NCI-H1930 (cell line): Measurements from ENCODE around the gene FBXL20.

Experiments used
- DNase-seq, 2 experiments: peaks; one replicate each; lab custom pipeline; 2025; lab: John Stamatoyannopoulos, UW

FBXL20 gene

DNA sequence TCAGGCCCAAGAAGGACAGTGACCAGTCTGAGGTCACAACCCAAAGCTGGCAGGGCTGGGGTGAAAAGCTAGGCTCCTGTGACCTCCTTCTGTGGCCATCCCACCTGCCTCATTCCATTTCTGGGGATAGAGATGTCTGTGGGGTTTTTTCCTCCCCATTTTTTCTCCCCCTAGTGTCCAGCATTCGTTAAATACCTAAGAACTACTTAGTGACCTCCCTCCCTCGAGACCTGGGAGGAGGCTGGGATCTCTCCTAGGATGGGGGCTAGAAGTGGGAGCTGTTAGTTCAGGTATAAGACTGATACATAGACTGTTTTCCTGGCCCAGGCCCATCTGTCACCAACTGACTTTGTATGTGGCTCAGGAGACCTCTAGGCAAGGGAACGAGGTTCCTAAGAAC lies 155.2 kb downstream of the FBXL20 start:
- DNase-seq, result no peak

DNA sequence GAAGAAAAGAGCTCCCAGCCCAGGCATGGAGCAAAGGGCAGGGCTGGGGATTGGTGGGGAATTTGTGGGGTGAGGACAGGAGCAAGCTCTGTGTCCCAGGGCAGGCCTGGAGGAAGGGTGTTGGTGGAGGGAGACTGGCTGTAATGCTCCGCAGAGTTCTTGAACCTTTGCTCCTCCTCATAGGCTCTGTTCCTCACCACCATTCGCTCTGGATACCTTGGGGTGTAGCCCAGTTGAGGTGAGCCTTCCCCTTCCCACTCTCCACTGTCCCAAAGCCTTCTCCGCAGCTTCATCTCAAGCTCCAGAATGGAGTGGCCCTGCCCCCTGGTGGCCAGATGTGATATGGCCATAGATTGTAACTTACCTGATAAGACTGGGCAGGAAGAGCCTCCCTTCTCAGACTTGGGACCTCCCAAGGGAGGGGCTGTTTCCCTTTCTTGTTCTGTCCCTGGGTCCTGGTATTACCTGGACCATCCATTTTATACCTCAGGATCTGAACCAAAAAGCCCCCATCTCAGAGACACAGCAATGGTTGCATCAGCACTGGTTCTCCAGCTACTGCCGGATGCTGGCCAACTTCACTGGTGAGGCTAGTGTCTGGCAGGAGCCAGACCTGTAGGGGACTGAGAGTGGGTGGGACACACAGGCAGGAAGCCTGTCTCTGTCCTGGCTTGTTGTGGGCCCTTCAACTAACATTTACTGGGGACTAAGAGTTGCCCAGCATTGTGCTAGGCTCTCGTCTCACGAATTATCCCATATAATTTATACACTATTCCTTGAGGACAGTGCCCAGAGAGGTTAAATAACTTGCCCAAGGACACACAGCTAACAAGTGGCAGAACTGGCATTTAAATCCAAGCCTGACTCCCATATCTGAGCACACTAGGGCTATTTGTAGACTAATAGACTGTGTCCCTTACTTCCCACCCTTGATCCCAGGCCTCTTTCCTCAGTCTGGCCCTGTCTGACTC lies 156.5 kb downstream of the FBXL20 start:
- DNase-seq, result peak; percentile 61 to 79

DNA sequence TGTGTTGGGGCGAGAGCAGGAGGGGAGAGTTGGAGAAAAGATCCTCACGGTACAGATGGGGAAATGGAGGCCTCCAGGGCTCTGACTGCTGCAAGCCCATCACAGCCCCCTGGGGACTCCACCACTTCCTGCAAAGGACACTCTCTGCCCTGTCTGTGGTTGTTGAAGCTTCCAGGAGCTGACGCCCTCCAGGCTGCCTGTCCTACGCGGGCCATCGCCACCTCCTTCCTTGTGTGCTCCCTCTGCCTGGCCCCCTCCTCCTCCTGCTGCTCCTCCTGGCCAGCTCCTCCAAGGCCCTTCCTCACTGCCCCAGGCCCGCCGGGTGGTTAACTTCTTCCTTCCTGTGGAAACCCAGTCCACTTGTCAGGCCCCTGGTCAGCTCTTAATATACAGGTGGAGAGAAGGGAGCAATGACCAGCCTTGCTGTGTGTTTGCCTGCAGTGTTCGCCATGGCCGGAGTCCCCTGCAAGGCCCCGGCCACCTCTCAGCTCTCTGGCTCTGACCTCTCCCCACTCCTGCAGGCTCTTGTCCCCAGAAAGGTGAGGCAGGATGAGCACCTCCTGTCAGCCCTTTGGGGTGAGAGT lies 157.3 kb downstream of the FBXL20 start:
- no peak for DNase-seq

DNA sequence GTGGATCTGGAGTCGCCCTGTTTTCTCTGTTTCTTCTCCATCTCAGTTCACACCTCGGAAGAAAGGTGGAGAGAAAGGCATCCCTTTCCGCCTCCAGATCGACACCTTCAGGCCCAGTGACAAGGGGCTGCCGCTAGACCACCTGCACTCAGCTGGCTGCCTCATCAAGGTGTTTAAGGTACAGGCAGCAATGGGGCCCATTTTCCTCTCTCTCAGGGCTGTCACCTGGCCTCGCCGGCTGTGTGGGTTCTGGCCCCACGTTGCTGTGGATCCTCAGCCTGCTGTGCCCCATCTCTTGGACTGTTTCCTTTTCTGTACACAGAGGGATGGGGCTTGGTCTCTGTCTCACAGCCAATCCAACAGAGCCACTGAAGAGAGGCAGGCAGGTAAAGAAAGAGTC lies 158.3 kb downstream of the FBXL20 start:
- no peak for DNase-seq

DNA sequence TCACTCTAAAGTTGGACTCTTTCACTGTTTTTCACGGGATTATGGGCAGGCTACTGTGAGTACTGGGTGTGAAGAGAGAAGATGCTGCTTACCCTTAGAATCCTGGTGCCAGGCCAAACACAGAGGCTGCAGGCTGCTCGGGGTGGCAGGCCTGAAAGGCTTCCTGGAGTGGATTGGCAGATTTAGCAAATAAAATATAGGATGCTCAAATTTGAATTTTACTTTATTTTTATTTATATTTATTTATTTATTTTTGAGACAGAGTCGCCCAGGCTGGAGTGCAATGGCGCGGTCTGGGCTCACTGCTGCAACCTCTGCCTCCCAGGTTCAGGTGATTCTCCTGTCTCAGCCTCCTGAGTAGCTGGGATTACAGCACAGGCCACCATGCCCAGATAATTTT lies 160.8 kb downstream of the FBXL20 start:
- DNase-seq, result no peak

DNA sequence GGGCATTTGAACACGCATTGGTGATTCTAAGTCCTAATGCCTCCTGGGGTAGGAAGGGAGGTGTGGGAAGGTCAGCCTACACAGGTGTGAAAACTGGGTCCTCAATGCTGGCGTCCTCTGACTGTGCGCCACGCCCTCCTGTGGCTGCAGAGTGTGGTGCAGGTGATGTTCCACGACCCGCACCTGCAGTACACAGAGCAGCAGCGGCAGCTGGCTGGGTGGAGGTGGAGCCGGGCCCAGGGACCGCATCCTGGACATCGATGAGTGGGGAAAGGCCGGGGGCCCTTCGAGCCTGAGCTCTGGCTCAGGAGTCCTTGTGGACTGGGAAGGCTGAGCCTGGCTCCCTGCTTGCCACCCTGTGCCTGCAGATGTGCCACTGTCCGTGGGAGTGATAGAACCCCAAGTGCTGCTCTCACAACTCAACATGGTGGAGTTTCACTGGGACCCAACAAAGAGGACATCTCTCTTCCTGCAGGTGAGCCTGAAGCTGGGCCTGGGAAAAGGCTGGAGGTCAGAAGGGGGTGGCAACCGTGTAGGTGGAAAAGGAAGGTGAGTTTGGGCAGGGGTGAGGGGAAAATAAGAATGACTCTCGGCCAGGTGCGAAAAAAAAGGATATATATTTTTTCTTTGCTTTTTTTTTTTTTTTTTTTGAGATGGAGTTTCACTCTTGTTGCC lies 161.6 kb downstream of the FBXL20 start:
- peak; percentile 33 to 56 for DNase-seq

DNA sequence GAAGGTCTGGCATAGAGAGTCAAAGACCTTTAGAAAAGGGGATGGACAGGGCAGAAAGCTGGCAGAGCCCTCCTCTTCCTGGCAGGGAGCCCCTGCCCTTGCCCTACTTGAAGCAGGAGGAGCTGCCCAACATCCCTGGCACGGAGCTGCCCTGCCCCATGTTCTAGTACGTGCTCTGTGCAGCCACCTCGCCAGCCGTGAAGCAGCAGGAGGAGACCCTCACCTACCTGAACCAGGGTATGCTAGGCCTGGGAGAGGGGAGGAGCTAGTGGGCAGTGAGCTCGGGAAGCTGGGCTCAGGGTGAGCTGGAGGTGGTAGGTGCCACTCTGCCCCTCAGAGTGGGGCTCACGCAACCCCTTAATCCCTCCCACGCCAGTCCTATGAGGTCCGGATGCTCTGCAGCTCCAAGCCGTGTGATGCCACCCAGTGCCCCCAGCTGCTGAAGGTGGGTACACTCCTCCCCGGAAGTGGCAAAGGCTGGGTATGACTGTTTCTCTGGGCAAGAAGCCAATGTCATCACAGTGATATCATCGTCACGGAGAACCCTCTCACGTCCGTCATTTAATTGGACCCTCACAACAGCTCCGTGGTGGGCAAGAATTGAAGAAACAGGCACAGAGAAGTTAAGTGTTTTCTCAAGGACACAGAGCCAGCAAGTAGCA lies 163.0 kb downstream of the FBXL20 start:
- DNase-seq, result no peak

DNA sequence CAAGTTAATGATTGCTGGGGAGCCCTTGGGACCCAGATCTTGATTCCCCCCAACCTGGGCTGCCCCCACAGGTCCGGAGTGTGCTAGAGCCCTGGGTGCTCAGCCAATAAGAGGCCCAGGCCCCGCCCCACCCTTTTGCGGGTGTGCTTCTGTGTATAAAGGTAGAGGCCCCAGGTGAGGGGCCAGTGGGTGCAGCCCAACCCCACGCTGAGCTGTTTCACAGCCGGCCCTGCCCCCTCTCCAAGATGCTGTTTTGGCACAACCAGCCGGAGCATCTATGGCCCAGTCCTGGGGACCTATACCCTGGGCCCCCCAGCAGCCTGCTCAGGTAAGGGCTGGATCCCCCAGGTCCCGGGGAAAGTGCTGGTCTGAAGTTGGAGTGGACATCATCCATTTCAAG lies 163.8 kb downstream of the FBXL20 start:
- DNase-seq, result no peak

DNA sequence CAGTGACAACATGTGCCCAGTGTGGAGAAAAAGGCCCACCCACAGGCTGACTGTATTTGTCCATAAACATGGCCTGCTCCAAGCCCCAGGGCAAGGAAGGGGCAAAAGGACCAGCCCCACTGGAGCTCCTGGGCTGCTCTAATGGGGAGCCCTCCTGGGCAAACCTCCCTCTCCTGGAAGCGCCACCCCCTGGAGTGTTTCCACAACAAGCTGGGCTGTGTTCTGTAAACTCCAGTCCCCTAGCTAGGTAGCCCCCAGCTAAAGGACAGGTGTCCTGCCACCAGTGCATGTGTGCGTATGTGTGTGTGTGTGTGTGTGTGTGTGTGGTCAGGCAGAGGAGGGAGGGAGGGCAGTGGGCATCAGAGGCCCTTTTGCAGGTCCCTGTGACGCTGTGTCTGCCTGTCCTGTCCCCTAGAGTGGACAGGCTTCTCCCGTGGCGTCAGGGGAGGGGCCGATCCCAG lies 164.4 kb downstream of the FBXL20 start:
- no peak for DNase-seq

DNA sequence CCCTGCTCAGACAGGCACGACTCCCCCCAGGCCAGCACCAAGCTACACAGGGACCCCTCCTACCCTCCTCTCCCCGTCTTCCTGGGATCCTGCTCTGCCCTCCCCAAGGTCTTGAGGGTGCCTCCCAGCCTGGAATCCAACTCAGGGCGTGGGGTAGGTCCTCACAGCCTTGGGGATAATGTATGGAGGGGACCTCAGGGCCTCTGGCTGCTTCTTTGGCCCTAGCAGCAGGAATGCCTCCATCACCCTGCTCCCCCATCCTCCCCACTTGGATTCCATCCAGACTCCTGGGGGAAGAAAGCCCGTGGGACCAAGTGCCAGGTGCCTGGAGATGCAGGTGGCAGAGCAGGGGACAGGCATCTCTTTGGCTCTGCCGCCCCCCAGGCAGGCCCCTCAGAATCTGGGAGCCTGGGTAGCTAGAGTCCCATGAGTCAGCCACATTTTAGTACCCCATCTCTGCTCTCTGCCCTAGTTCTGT lies 164.9 kb downstream of the FBXL20 start:
- no peak for DNase-seq

DNA sequence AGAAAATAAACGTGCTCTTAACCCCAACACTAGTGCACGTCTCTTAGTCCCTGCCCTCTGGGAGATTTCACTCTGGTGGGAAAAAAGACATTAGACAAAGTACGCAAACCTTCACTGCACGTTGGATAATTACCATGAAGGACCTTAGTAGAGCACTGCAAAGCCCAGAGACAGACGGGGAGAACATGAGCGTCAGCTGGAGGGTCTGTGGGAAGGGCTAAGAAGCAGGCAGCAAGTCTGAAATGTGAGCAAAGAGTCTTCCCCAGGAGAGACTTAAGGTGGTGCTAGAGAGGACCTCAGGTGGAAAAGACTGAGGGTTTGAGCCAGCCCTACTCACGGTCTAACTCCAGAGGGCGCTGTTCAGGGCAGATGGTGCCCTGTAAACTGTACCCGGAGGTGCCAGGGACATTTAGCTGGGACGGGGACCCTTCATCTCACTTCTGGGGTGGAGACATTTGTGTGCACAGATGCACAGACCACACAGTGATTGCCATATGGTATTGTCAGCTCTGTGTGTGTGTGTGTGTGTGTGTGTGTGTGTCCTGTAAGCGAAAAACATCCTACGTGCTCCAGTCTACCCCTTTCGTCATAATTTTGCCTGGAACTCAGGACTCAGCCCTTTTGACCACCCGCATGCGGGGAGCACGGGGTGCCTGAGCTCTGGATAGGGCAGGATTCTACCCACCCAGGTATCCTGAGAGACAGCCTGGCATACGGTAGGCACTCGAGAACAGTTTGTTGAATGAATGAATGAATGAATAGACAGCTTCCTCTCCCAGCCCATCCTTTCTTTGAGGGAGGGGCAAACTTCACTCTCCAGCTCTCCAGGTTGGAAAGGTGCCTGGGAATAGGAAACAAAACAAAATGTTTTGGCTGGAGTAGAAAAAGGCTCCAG lies 165.6 kb downstream of the FBXL20 start:
- DNase-seq, result peak; percentile 49 to 64

DNA sequence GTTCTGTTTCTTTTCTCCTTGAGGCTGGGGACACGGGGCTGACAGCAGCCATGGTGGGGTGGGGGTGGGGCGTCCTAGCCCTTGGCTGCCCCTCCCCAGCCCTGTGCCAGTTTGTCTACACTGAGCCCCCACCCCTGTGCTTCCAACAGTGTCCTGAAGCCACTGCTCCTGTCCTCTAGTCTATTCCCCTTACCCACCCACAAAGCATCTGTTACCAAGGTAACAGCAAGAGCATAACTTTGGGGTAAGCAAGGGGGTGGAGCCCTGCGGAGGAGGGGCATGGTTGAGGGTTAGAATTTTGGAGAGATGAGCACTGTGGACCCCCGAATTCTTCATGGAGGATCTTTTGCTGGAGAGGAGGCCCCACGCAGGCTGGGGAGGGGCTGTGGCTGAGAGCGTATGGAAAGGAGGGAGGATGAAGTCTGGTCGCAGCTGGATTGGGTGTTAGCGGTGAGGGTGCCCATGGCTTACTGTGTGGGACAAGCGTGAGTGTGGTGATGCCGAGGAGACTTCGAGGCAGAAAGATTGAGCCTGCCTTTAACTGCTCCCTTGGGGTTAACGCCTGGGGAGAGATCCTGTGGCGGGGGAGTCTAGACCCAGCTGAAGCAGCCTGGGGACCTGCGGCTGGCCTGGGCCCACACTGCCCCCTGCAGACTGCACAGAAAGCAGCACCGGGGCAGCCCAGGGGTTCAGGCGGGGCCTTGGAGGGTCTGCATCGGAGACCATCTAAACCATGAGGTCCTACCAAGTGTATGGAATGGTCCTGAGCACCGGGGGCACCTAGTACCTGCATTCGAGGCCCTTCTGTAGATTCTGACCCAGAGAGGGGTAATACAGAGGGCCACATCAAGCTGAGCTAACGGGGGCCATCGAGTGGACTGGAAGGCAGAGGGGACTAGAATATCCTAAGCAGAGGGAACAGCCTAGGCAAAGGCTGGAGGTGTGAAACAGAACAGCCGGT lies 169.6 kb downstream of the FBXL20 start:
- DNase-seq, result no peak

DNA sequence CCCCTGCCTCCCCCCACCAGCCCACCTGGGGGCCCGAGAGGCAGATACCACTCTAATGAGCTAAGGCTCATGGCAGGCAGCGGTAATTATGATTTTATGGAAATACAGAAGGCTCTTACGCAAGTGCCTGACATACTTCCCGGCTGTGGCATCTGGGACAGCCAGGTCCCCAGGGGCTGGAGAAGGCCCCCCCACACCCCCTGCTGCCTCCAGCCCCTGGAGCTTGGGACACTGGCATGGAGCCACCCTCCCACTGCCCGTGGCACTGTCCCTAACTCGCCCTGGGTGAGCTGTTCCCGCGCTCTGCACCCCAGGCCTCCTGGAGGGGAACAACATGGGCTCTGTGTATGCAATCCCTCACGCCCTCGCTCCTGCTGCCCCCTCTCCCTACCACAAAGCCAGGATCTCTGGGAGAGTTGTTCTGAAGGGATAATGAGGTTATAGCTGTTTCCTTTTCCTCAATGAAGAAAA lies 170.3 kb downstream of the FBXL20 start:
- DNase-seq, result no peak

DNA sequence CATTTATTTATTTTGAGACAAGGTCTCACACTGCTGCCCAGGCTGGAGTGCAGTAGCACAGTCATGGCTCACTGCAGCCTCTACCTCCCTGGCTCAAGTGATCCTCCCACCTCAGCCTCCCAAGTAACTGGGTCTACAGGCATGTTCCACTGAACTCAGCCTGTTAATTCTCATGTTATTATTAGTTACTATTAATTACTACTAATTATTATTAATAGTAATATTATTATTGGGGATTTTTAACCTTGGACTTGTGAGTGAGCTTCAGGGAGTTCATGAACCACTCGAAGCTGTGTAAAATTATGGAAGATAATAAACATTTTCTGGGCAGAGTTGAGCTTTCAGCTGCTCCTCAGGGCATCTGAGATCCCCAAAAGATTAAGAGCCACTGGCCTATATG lies 171.1 kb downstream of the FBXL20 start:
- DNase-seq, result no peak

DNA sequence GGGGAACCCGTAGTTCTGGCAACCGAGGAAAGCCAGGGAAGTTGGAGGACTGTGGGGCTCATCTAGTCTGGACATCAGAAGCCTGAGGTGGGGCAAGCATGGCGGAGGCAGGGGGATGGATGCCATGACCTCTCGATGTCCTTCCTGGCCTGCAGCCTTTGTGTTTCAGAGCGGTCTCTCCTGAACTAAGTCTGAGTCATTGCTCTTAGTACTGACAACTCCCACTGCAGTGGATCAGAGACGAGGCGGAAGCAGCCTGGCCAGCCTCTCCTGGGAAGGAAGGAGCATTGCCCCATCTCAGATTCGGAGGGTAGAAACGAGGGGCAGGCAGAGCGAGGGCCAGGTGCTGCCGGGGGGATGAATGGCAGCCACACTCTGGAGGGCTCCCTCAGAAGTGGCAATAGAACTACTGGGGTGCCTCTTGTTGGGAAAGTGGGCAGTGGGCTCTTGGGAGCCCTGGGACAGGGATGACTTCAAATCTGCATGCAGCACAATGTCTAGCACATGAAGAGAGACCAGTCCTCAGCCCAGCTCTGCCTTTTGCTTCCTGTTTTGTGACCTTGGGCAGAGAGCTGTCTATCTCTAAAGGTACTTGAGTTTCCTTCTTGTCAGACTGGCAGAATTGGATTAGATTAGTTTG lies 172.0 kb downstream of the FBXL20 start:
- no peak for DNase-seq

DNA sequence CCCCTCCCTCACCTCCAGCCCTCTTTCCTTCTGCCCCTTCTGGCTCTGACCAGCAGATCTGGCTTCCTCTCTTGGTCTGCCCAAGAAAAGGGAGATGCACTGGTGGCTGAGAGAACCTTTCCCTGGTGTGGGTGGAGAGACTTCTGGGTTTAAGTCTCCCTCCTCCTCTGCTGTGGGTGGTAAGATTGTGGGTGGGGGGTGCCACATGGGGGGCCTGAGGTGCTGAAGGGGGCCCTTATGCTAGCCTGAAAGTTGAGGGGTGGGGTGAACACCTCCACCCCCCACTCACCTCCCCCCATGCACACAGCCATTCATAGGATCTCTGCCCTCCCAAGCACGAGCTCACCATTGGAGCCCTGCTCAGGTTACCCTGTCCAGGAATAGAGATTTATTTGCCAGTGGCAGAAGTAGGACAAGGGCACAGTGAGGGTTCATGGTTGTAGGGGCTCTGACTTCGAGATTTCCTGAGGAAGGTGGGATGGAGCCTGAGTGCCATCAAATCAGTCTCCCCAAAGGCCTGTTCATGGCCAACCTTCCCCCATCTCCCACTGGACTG lies 174.0 kb downstream of the FBXL20 start:
- no peak for DNase-seq

DNA sequence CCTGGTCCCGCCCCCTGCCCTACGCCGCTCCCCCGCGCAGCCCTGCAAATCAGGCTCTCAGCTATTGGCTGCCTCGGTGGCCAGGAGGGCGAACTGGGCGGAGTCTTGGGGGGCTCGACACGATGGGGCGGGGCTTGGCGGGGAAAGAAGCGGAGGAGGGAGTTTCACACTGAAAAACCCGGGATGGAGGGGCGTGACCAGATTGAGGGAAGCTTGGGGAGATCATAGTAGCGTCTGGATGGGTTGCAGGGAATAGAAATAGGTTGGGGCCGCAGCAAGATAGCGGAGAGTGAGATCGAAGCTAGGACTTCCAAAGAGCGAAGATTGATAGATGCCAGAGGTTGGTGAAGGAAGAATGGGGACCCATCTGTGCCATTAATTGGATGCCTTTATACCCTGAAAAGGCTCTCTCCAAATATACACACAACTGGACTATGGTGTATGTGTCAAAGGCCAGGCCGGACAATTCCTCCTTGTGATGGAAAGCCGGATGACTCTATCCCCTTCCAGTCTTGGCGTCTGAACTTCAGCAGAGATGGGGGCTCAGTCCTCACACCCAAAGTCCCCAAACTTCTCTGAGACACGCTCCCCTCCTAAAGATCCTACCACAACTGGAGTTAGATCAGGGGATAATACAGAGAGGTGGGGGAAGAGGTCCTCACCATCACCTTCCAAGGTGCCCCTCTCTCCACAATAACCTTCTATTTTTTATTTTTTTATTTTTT lies 175.3 kb downstream of the FBXL20 start:
- peak; percentile 38 to 60 for DNase-seq

DNA sequence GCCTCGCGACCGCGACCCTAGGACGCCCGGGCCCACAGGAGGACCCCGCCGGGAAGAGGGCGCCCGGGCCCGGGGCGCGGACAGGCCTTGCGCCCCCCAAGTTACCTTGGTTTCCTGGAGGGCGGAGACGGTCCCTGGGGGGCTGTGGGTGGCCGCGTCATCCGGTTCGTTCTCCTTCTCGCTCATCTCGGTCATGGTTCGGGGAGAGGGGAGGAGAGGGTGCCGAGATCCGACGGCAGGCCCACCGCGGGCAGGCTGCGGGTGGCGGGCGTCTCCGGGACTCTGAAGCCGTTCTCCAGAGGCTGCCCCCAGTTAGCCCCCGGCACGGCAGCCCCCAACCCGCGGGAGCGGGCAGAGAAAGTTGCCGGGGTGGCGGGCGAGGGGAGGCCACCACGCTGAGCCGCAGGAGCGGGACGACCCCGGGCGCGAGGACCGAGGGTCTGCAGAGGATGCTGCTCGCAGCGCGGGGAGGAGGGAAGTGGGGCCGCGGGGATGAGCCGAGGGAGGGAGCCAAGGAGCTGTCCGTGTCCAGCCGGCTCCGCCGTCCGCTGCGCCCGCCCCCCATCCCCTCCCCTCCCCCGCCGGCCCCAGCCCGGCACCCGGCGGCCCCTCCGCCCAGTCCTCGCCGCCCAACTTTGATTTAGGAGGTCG lies 176.0 kb downstream of the FBXL20 start, which contains the start of gene STAC2:
Gene STAC2, minus strand, starts transcription at position 638 of the 651 bp plus-strand sequence. Its CDS starts 443 bp downstream, at position 195.
- no peak for DNase-seq
